Nucleus accumbens (tissue), 56 donors: ENCODE results near the gene NDEL1.

ENCODE experiments used
- DNase-seq, 56 donors: peaks; one replicate each; lab custom pipeline; 2025; lab: John Stamatoyannopoulos, UW

The NDEL1 gene

GRCh38 chr17:8496081-8496480 is 60.4 kb downstream of the NDEL1 start:
- DNase-seq: no peak

DNA sequence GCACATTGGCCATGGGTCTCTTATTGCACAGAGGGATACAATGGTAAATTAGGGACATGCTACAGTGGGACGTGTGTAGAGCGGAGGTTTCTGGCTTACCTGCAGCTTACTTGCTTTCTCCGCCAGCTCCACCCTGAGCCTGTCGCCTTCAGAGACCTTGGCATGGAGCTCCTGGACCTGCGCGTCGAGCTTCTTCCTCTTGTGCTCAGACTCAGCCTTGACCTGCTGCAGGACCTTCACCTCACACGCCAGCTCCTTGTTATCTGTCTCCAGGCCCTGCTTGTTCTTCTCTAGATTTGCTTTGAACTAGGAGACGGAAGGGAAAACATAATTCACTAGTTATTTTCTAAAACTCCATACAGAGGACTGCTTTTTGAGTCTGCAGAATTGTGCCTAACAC is 63.5 kb downstream of the NDEL1 start:
- DNase-seq: no peak

- DNase-seq: no peak
Measured at GRCh38 chr17:8499614-8500013, 63.9 kb downstream of the NDEL1 start.

GRCh38 chr17:8500609-8501008 is 64.9 kb downstream of the NDEL1 start:
- no peak for DNase-seq

DNA sequence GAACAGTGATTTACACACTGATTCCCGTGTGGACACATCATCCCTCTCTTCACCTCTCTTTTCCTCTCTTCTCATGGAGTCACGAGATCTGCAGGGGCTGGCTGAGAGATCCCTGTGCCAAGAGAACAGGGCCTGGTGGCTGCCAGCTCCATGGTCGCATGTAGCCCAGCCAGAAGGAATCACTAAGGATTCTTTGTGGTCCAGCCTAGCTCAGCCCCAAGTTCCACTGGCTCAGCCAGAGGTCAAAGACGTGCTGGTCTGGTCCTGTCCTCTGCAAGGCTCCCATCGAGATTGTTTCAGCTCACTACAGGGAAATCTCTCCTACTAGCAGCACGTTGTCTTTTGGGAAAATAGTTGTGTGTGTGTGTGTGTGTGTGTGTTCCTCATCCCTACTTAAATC is 66.4 kb downstream of the NDEL1 start:
- no peak for DNase-seq

DNA sequence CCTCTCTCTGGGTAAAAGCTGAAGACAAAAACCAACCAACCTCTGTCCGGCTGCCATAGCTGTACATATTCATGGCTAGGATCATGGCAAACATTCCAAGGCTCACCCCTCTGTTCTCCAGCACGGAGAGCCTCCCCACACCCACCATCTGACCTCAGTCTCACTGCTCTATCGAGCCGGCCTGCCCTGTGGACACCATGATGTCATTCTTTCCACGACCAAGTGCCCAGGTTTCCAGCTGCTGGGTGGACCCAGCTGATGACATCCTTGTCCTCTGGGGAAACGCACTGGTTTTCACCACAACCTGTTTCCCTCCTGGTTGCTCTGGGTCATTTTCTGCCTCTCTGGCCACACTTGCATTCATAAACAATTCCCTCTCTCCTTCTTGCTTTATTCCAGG is 67.7 kb downstream of the NDEL1 start:
- DNase-seq: no peak

DNA sequence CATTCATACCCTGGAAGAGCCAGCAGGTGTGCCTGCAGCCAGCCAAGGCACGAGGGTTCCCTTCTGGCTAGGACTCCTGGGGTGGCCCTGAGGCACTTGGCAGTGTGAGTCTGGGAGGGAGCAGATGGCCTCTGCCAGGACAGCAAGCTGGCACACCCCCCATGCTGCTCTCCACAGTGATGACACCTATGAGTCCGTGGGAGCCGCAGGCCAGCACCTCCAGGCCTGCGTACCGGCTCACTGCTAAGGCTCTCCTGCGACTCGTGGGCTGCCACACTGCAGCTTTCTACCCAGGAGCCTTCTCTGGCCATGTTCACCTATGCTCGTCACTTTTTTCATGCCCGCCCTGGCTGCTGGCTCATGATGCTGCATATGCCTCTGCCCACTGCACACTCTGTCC is 68.1 kb downstream of the NDEL1 start:
- no peak for DNase-seq

DNA sequence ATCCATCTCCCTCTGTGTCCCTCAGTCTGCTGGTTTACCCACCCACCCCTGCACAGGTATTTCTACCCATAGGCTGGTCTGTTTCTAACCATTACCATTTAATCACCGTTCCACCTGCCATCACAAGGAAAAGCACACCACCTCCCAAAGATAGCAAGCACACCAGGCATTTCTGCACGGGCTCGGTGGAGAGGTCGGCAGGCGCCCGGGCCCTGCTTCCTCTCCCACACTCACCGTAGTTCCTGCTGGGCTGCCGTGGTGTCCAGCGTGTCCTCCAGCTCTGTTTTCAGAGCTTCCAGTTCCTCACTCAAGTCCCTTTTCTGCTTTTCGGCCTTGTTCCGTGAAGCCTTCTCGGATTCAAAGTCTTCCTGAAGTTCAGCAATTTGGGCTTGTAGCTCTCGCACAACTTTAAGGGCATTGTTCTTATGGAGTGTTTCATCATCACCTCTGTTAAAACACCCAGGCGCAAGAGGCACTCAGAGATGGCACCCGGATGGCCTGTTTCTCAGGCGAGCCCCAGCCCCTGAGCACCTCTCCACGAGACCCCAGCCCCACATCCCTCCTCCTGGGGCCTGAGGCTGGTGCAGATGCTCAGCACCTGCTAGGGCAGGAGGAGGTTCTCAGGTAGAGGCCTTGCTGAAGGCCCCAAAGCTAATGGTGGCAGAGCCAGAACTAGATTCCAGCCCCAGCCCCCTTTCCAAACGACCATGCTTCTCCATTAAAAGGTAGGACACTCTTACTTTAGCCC is 69.0 kb downstream of the NDEL1 start:
- no peak for DNase-seq

DNA sequence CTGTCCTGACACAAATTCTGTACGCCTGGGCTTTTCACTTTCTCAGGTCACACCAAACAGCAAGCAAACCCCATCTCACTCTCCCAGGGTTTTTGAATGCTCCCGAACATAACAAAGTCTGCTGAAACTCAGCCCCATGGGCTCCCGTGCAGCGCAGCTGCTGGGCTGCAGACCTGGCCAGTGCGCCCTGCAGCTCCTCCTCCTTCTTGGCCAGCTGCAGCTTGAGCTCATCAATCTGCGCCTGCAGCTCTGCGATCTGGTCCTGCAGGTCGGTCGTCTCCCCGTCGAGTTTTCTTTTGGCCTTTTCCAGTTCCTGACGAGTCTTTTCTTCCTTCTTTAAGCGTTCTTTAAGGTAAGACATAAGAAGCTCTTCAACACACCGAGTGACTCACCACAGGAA is 70.5 kb downstream of the NDEL1 start:
- DNase-seq: peak in 1 of 56 donors; percentile 1

DNA sequence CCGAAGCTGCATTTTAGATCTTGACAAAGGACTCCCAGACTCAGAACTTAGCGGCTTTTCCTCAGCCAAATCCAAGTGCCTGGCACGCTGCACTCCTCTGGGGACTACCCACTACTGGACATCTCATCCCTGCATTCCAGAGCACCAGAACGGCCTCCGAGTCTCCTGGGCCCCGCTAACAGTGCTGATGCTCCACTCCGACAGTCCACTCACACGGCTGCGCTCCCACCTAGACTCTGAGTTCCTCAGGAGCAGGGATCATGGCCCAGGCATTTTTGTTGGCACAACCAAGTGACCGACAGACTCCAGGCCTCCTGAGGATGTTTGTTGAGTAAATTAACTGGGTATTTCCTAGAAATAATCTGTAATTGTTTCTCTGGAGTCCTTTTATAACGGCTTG is 79.1 kb downstream of the NDEL1 start:
- no peak for DNase-seq
